Neural cell (in vitro differentiated cells): ENCODE measurements around the gene CTCF. TPM values are rescaled to one million over a fixed set of nuclear protein-coding genes. Genes with fewer than 3 reads are reported as not detected.

ENCODE experiments used
- H2AFZ ChIP-seq: fragments of 200-600, 300-800 bp; sonication (generic), shearing (Covaris generic); 2 replicates; pipeline ENCODE4 v1.6.0; 2014; ENCODE audit warnings: low read depth, mild to moderate bottlenecking, antibody characterized with exemption, low read length, moderate library complexity
- H3F3A ChIP-seq: fragments of 200-600 bp; shearing (Covaris generic); 2 replicates; pipeline ENCODE4 v1.6.1; 2016; ENCODE audit warnings: mild to moderate bottlenecking, moderate library complexity, mixed read lengths, antibody characterized with exemption, low read length; ENCODE audit not compliant: insufficient read depth, poor library complexity, severe bottlenecking
- H3K27ac ChIP-seq: fragments of 200-600, 300-800 bp; sonication (generic), shearing (Covaris generic); 2 replicates; pipeline ENCODE4 v1.5.1; 2014; ENCODE audit warnings: mild to moderate bottlenecking, low read length, moderate library complexity
- H3K27me3 ChIP-seq: fragments of 300-800, 200-600 bp; sonication (generic), shearing (Covaris generic); 2 replicates; pipeline ENCODE4 v1.6.0; 2014; ENCODE audit warnings: mild to moderate bottlenecking, low read depth, low read length, moderate library complexity; ENCODE audit not compliant: insufficient read depth
- H3K36me3 ChIP-seq: fragments of 300-800, 200-600 bp; sonication (generic), shearing (Covaris generic); 2 replicates; pipeline ENCODE4 v1.5.1; 2014; ENCODE audit warnings: mild to moderate bottlenecking, antibody characterized with exemption, low read length, moderate library complexity; ENCODE audit not compliant: insufficient read depth
- H3K4me2 ChIP-seq: fragments of 300-800, 200-600 bp; sonication (generic), shearing (Covaris generic); 2 replicates; pipeline ENCODE4 v1.6.0; 2014; ENCODE audit warnings: mild to moderate bottlenecking, low read length
- H3K4me3 ChIP-seq: fragments of 300-800, 200-600 bp; sonication (generic), shearing (Covaris generic); 2 replicates; pipeline ENCODE4 v1.5.1; 2014; ENCODE audit warnings: mild to moderate bottlenecking, low read length, moderate library complexity
- H3K79me2 ChIP-seq: fragments of 200-600 bp; shearing (Covaris generic); replicated peaks from 2 replicates; pipeline ENCODE4 v1.6.0; 2014; ENCODE audit warnings: mild to moderate bottlenecking, low read length, moderate library complexity; ENCODE audit not compliant: insufficient read depth
- H3K9ac ChIP-seq: fragments of 300-800, 200-600 bp; sonication (generic), shearing (Covaris generic); 2 replicates; pipeline ENCODE4 v1.6.1; 2016; ENCODE audit warnings: mild to moderate bottlenecking, low read length, mixed read lengths
- H3K9me2 ChIP-seq: fragments of 200-600 bp; shearing (Covaris generic); 2 replicates; pipeline ENCODE4 v1.6.1; 2016; ENCODE audit warnings: mild to moderate bottlenecking, low read length, mixed read lengths; ENCODE audit not compliant: insufficient read depth
- H3K9me3 ChIP-seq: fragments of 200-600, 300-800 bp; sonication (generic), shearing (Covaris generic); 2 replicates; pipeline ENCODE4 v1.6.1; 2016; ENCODE audit warnings: mild to moderate bottlenecking, mixed run types, low read length, moderate library complexity, mixed read lengths
- H4K20me1 ChIP-seq: fragments of 200-600 bp; shearing (Covaris generic); 2 replicates; pipeline ENCODE4 v1.6.1; 2016; ENCODE audit warnings: mild to moderate bottlenecking, mixed run types; ENCODE audit not compliant: insufficient read depth
- EP300 ChIP-seq: fragments of 450-650 bp; conservative IDR thresholded peaks from 2 replicates; pipeline ENCODE4 v1.6.1; 2014; ENCODE audit warnings: antibody characterized with exemption, mild to moderate bottlenecking, moderate library complexity; ENCODE audit not compliant: poor library complexity, severe bottlenecking
- EZH2 ChIP-seq: fragments of 200-600, 300-800 bp; shearing (Covaris generic), sonication (generic); IDR thresholded peaks from 2 replicates; pipeline ENCODE4 v1.6.1; 2014; ENCODE audit warnings: antibody characterized with exemption, low read length, borderline replicate concordance, mild to moderate bottlenecking; ENCODE audit not compliant: insufficient read depth, poor library complexity, severe bottlenecking
- MXI1 ChIP-seq: fragments of 450-650 bp; conservative IDR thresholded peaks from 2 replicates; pipeline ENCODE4 v1.6.1; 2014; ENCODE audit warnings: antibody characterized with exemption, mild to moderate bottlenecking; ENCODE audit not compliant: poor library complexity, severe bottlenecking
- POLR2AphosphoS5 ChIP-seq: IDR thresholded peaks from 2 replicates; pipeline ENCODE4 v1.6.1; 2012
- RAD21 ChIP-seq: fragments of 450-650 bp; conservative IDR thresholded peaks from 2 replicates; pipeline ENCODE4 v1.6.1; 2014; ENCODE audit warnings: antibody characterized with exemption, mild to moderate bottlenecking, moderate library complexity
- SMC3 ChIP-seq: fragments of 450-650 bp; conservative IDR thresholded peaks from 2 replicates; pipeline ENCODE4 v1.6.1; 2014; ENCODE audit warnings: antibody characterized with exemption, mild to moderate bottlenecking, moderate library complexity; ENCODE audit not compliant: poor library complexity
- TAF1 ChIP-seq: IDR thresholded peaks from 2 replicates; pipeline ENCODE4 v1.6.1; 2012; ENCODE audit warnings: low read depth
- polyA plus RNA-seq: library from polyadenylated mRNA; depleted of rRNA; stranded (reverse); fragments of >200 nt; gene quantifications from 2 replicates; pipeline ENCODE4 v1.2.3, GENCODE V29; 2014
- TF ChIP-seq, protein P1 (sequence below): IDR thresholded peaks from 2 replicates; pipeline ENCODE4 v1.6.1; 2012; ENCODE audit warnings: borderline replicate concordance
- TF ChIP-seq, protein P2 (sequence below): fragments of 450-650 bp; IDR thresholded peaks from 2 replicates; pipeline ENCODE4 v1.5.1; 2014; ENCODE audit warnings: antibody characterized with exemption, mild to moderate bottlenecking, moderate library complexity; ENCODE audit not compliant: poor library complexity, severe bottlenecking

Gene CTCF
- polyA plus RNA-seq, 1 donor from 2014 or later: 42.8 TPM

DNA sequence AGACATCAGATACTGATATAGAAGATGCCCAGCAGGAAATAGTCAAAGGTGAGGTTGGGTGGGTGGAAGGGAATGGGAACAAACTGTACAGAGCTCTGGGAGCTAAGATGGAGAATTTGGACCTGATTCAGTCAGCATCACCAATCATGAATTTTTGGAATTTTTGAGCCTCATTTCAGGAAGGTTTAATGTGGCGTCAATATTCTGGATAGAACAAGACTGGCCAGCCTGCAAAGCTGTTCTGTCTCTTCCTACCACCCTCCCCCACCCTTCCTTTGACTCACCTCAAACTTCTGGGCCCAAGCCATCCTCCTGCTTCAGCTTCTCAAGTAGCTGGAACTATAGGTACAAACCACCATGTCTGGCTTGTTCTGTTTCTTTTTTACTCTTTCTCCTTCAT, 32.6 kb downstream of the CTCF start:
- Histone ChIP-seq H3K27me3 (no peaks in the 10 kb centered on the region), H2AFZ (no peak overlapping the region), H3F3A (no peaks in the 10 kb centered on the region), H3K9me2 (no peaks in the 10 kb centered on the region), H3K36me3 (no peaks in the 10 kb centered on the region), H3K9me3 (no peaks in the 10 kb centered on the region), H3K9ac (no peak overlapping the region), H3K79me2 (peaks cover 34% of the 10 kb centered on the region), H4K20me1 (no peaks in the 10 kb centered on the region), H3K4me2 (no peak overlapping the region), H3K4me3 (no peak overlapping the region), H3K27ac (no peak overlapping the region)
- TF ChIP-seq EP300 (no peak), SMC3 (no peak), RAD21 (no peak), POLR2AphosphoS5 (no peak), TAF1 (no peak), MXI1 (no peak), EZH2 (no peak)
- TF ChIP-seq, protein P1, sequence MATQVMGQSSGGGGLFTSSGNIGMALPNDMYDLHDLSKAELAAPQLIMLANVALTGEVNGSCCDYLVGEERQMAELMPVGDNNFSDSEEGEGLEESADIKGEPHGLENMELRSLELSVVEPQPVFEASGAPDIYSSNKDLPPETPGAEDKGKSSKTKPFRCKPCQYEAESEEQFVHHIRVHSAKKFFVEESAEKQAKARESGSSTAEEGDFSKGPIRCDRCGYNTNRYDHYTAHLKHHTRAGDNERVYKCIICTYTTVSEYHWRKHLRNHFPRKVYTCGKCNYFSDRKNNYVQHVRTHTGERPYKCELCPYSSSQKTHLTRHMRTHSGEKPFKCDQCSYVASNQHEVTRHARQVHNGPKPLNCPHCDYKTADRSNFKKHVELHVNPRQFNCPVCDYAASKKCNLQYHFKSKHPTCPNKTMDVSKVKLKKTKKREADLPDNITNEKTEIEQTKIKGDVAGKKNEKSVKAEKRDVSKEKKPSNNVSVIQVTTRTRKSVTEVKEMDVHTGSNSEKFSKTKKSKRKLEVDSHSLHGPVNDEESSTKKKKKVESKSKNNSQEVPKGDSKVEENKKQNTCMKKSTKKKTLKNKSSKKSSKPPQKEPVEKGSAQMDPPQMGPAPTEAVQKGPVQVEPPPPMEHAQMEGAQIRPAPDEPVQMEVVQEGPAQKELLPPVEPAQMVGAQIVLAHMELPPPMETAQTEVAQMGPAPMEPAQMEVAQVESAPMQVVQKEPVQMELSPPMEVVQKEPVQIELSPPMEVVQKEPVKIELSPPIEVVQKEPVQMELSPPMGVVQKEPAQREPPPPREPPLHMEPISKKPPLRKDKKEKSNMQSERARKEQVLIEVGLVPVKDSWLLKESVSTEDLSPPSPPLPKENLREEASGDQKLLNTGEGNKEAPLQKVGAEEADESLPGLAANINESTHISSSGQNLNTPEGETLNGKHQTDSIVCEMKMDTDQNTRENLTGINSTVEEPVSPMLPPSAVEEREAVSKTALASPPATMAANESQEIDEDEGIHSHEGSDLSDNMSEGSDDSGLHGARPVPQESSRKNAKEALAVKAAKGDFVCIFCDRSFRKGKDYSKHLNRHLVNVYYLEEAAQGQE: no peak
- TF ChIP-seq, protein P2, sequence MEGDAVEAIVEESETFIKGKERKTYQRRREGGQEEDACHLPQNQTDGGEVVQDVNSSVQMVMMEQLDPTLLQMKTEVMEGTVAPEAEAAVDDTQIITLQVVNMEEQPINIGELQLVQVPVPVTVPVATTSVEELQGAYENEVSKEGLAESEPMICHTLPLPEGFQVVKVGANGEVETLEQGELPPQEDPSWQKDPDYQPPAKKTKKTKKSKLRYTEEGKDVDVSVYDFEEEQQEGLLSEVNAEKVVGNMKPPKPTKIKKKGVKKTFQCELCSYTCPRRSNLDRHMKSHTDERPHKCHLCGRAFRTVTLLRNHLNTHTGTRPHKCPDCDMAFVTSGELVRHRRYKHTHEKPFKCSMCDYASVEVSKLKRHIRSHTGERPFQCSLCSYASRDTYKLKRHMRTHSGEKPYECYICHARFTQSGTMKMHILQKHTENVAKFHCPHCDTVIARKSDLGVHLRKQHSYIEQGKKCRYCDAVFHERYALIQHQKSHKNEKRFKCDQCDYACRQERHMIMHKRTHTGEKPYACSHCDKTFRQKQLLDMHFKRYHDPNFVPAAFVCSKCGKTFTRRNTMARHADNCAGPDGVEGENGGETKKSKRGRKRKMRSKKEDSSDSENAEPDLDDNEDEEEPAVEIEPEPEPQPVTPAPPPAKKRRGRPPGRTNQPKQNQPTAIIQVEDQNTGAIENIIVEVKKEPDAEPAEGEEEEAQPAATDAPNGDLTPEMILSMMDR: no peak

DNA sequence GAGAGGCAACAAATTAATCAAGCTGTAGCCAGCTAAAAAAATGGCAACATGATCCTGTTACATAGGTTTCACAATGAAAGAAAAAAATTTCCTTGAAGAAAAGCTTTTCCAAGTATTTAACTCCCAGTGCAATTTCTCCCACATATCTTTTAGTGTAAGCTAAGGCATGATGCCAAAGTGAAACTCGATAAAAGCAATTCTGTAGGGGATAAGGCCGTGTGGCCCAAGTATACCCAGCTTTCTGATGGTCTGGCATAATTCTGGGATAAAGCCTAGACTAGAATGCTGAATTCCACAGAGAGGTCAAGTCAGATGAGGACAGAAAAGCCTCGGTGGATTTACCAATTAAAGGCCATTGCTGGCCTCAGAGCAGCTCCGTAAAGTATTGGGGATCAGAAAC, 36.2 kb downstream of the CTCF start:
- no peak overlapping the region for H3K4me2 ChIP-seq
- no peaks in the 10 kb centered on the region for H3K27me3 ChIP-seq
- H2AFZ ChIP-seq: no peak overlapping the region
- TF ChIP-seq EZH2: no peak
- TF ChIP-seq TAF1: no peak
- TF ChIP-seq RAD21: no peak
- no peak for TF ChIP-seq SMC3
- no peak overlapping the region for H3K9ac ChIP-seq
- H3K4me3 ChIP-seq: no peak overlapping the region
- H3K9me3 ChIP-seq: no peaks in the 10 kb centered on the region
- H4K20me1 ChIP-seq: no peaks in the 10 kb centered on the region
- H3K9me2 ChIP-seq: no peaks in the 10 kb centered on the region
- no peaks in the 10 kb centered on the region for H3K36me3 ChIP-seq
- H3F3A ChIP-seq: no peaks in the 10 kb centered on the region
- H3K79me2 ChIP-seq: peaks cover 30% of the 10 kb centered on the region
- H3K27ac ChIP-seq: no peak overlapping the region

DNA sequence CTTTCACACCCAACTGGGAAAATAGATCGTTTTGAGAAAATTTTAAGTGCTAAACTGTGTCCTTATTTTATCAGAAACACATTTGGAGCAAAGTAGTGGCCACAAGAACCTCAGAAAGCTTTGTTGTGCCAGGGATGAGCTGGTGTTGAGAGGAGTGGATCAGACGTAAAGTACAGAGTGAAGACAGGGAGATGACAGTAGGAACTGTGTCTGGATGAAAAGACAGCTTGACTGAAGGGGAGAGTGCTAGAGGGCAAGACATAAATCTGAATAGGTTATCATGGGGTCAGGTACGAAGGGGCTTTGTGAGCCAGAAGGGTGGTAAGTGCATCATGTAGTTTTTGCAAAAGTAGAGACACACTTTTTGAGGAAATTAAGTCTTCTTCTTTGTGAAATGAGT, 43.3 kb downstream of the CTCF start:
- no peaks in the 10 kb centered on the region for H4K20me1 ChIP-seq
- no peak overlapping the region for H3K4me3 ChIP-seq
- no peak overlapping the region for H3K27ac ChIP-seq
- H3K9me3 ChIP-seq: no peaks in the 10 kb centered on the region
- no peaks in the 10 kb centered on the region for H3K27me3 ChIP-seq
- H3K9ac ChIP-seq: no peak overlapping the region
- H3K9me2 ChIP-seq: no peaks in the 10 kb centered on the region
- H3K79me2 ChIP-seq: peaks cover 14% of the 10 kb centered on the region
- H2AFZ ChIP-seq: no peak overlapping the region
- TF ChIP-seq, protein P2: no peak
- no peak overlapping the region for H3K4me2 ChIP-seq
- H3K36me3 ChIP-seq: no peaks in the 10 kb centered on the region
- no peaks in the 10 kb centered on the region for H3F3A ChIP-seq
